GM18502 (cell line): Measurements from ENCODE around the gene PTPN1.

Experiments
- ATAC-seq: cut with Tn5 transposase; IDR thresholded peaks from one replicate; pipeline ENCODE4 v1.9.1; 2021; ENCODE audit warnings: mild to moderate bottlenecking; ENCODE audit not compliant: unreplicated experiment, poor library complexity

Gene PTPN1

GRCh38 chr20:50569864-50570836 lies 60.0 kb downstream of the PTPN1 start:
- ATAC-seq, result peak; percentile 78

- ATAC-seq, result no peak
These were observed 61.3 kb downstream of the PTPN1 start for GRCh38 chr20:50571466-50571865.

- no peak for ATAC-seq
These were observed 63.0 kb downstream of the PTPN1 start for GRCh38 chr20:50572938-50573777.

- no peak for ATAC-seq
These were observed 63.9 kb downstream of the PTPN1 start for GRCh38 chr20:50574108-50574507.

GRCh38 chr20:50574586-50574985 lies 64.4 kb downstream of the PTPN1 start:
- no peak for ATAC-seq

- no peak for ATAC-seq
These were observed 65.9 kb downstream of the PTPN1 start for GRCh38 chr20:50575865-50576720.

- no peak for ATAC-seq
These were observed 67.2 kb downstream of the PTPN1 start for GRCh38 chr20:50577175-50578018.

- ATAC-seq, result no peak
These were observed 68.0 kb downstream of the PTPN1 start for GRCh38 chr20:50578061-50578777.

GRCh38 chr20:50578778-50579165 lies 68.6 kb downstream of the PTPN1 start:
- ATAC-seq, result no peak

GRCh38 chr20:50579511-50579910 lies 69.3 kb downstream of the PTPN1 start:
- ATAC-seq, result no peak

GRCh38 chr20:50580016-50580747 lies 70.0 kb downstream of the PTPN1 start:
- no peak for ATAC-seq

GRCh38 chr20:50580842-50581544 lies 70.8 kb downstream of the PTPN1 start:
- no peak for ATAC-seq

GRCh38 chr20:50582092-50582491 lies 71.9 kb downstream of the PTPN1 start:
- ATAC-seq, result no peak

GRCh38 chr20:50582591-50583234 lies 72.5 kb downstream of the PTPN1 start:
- no peak for ATAC-seq

- ATAC-seq, result no peak
These were observed 73.4 kb downstream of the PTPN1 start for GRCh38 chr20:50583442-50584150.

- ATAC-seq, result no peak
These were observed 74.5 kb downstream of the PTPN1 start for GRCh38 chr20:50584687-50585086.
